IPS-NIHi11 (cell line): ENCODE data around the gene TP53I13.
"Not testable (repeated sequence)": the region's sequence is repeated elsewhere in the genome, so short reads cannot be mapped to it uniquely, and the experiment has no call there.

Experiments
- DNase-seq: peaks from one replicate; pipeline ENCODE4 v3.0.0; 2012; ENCODE audit warnings: mixed read lengths, low spot score

Gene TP53I13, protein sequence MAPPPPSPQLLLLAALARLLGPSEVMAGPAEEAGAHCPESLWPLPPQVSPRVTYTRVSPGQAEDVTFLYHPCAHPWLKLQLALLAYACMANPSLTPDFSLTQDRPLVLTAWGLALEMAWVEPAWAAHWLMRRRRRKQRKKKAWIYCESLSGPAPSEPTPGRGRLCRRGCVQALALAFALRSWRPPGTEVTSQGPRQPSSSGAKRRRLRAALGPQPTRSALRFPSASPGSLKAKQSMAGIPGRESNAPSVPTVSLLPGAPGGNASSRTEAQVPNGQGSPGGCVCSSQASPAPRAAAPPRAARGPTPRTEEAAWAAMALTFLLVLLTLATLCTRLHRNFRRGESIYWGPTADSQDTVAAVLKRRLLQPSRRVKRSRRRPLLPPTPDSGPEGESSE

DNA sequence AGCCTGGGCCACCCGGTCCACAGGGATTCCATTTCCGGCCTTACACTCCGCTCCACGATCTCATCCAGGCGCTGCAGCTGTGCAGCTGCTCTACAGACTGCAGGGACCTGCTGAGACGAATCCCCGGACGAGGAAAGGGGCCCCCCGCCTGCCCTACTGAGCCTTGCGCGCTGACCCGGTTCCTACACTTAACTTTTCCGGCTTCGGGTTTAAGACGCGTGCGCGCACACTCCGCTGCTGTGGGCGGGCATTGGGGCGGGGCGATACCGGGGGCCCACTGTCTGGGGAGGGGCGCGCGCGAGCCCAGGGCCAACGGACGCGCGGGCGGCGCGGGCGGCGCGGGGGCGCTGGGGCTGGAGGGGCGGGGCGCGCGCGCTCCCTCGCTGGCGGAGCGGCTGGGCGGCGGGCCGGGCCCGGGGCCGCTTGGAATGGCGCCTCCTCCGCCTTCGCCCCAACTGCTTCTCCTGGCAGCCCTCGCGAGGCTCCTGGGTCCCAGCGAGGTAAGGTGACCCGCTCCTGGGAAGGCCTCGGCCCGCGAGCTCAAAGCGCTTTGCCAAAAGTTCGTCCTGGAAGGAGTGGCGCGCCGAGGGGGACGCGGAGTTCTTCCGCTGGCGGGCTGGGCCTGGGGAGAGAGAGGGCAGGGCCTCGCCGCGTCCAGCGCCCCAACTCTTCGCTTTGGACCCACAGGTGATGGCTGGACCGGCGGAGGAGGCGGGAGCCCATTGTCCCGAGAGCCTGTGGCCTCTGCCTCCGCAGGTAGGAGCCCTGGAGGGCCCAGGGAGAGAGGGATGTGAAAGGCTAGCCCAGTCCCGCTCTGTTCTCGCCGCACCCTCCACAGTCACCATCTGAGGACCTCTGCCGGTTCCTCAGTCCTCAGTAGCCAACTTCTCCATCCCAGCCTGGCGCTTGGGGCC lies at the start of gene TP53I13:
TSS of gene TP53I13 (plus strand) at position 371 of the 914 bp plus-strand sequence. CDS start at position 429, 58 bp downstream.
- DNase-seq: peak; percentile 92

GRCh38 chr17:29524692-29525091 lies 43.8 kb upstream of the TP53I13 start:
- no peak for DNase-seq

DNA sequence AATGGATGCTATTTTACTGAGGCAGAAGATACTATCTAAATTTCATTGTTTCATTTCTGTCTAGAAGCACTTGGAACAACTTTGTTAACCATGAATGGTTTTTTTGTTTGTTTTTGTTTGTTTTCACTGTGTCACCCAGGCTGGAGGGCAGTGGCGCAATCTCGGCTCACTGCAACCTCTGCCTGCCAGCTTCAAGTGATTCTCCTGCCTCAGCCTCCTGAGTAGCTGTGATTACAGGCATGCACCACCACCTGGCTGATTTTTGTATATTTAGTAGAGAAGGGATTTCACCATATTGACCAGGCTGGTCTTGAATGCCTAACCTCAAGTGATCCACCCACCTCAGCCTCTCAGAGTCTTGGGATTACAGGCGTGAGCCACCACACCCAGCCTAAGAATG lies 42.2 kb upstream of the TP53I13 start:
- DNase-seq: no peak

- no peak for DNase-seq
These were observed 34.5 kb upstream of the TP53I13 start for GRCh38 chr17:29533976-29534375.

- no peak for DNase-seq
These were observed 24.4 kb upstream of the TP53I13 start for GRCh38 chr17:29544066-29544465.

DNA sequence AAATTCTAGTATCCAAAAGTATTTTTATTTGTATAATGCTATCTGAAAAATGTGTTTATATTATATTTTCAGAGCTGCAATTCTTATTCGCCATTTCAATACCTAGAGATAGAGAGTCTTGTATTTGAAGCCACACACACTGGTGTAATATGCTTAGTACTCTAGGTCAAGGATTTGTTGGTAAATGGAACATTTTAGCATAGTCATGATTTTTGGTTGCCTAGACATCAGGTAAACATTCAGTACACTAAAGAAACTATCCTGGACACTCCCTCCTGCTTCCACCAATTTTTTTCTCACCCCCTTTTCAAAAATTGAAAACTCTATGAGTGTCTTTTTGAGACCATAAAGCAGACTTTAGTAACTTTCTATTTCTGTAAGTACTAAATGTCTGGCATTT lies 22.4 kb upstream of the TP53I13 start:
- no peak for DNase-seq

DNA sequence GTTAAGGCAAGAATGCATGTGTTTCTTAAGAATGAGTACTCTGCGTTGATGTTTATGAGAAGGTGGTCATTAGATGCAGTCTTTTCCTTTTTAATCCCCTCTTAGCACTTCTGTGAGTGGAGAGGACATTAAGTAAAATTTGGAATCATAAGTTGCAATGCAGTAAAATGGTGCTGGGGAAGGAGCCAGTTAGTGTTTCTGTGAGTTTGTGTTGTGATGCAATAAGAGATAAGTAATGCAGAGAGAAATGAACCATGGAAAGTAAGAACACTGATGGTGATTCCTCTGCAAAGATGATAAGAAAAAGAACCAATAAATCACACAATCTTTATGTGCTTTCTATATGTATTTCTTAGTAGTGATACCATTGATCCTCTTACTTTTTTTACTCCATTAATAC lies 21.7 kb upstream of the TP53I13 start:
- no peak for DNase-seq

GRCh38 chr17:29549177-29549923 lies 19.2 kb upstream of the TP53I13 start:
- no peak for DNase-seq

GRCh38 chr17:29555840-29556239 lies 12.7 kb upstream of the TP53I13 start:
- DNase-seq: no peak

- DNase-seq: no peak
These were observed 11.3 kb upstream of the TP53I13 start for GRCh38 chr17:29557085-29557738.

- no peak for DNase-seq
These were observed 10.8 kb upstream of the TP53I13 start for GRCh38 chr17:29557739-29558116.

DNA sequence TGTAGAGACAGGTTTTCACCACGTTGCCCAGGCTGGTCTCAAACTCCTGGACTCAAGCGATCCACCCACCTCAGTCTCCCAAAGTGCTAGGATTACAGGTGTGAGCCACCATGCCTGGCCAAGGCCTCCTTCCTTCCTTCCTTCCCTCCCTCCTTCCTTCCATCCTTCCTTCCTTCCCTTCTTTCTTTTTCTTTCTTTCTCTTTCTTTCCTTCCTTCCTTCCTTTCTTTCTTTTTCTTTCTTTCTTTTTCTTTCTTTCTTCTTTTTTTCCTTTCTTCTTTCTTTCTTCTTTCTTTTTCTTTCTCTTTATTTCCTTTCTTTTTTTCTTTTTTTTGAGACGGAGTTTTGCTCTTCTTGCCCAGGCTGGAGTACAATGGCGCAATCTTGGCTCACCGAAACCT lies 10.4 kb upstream of the TP53I13 start:
- DNase-seq: not testable (repeated sequence)

GRCh38 chr17:29559640-29560039 lies 8.9 kb upstream of the TP53I13 start:
- DNase-seq: no peak

DNA sequence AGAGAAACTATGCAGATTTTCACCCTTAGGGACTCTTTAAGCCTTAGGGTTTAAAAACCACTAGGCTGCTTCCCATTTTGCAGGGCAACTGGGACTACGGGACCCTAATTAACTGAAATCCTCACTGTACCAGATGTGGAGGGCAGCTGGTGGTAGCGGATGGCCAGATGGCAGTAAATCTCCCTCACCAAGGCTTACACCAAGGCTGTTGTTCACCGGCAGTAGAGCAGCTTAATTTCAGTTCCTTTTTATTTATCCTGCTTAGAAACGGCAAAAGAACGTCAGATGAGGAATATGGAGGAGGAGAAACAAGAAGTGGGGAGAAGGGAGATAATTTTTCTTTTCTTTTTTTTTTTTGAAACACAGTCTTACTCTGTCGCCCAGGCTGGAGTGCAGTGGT lies 8.2 kb upstream of the TP53I13 start:
- DNase-seq: no peak

DNA sequence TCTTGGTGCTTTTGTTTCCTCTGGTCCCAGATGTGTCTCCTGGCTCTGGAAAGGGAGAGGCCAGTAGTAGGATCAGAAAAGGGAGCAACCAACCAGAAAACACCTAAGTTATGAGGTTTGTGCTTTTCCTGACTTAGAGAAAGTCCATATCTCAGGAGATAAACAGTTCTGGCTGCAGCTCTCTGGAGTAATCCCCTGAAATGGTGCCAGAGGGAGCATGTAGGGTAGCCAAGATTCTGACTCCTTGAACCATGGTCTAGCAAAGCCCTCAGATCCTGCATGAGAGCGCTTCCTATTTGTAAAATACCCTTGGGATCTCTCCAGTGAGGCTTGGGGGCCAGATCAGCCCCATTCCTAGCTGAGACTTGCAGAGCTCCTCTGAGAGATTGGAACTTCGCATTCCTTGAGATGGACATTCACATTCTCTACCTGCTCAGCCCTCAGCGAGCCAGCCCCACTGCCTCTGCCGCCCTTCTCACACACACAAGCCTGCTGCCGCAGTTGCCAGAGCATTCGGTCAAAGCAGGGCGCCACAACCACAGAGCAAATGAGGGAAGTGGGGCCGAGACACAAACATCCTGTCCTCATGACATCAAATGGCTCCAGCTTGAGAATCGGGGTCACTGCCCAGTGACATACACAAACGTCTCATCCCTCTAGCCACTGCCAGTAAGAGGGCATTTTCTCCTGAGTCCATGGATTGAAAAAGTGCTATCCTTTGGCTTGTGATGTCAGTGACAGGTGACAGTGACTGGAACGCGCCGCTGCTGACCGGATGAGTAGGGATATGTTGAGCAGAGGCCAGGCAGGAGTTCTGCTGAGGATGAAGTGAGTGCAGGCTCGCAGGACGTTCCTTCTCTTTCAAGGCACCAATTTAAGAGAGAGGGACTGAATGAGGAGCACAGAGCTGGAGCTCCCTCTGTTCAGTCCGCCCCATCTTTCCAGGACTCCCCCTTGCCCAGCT lies 6.7 kb upstream of the TP53I13 start:
- DNase-seq: no peak

GRCh38 chr17:29562615-29563014 lies 5.9 kb upstream of the TP53I13 start:
- no peak for DNase-seq

GRCh38 chr17:29563816-29564215 lies 4.7 kb upstream of the TP53I13 start:
- DNase-seq: no peak

DNA sequence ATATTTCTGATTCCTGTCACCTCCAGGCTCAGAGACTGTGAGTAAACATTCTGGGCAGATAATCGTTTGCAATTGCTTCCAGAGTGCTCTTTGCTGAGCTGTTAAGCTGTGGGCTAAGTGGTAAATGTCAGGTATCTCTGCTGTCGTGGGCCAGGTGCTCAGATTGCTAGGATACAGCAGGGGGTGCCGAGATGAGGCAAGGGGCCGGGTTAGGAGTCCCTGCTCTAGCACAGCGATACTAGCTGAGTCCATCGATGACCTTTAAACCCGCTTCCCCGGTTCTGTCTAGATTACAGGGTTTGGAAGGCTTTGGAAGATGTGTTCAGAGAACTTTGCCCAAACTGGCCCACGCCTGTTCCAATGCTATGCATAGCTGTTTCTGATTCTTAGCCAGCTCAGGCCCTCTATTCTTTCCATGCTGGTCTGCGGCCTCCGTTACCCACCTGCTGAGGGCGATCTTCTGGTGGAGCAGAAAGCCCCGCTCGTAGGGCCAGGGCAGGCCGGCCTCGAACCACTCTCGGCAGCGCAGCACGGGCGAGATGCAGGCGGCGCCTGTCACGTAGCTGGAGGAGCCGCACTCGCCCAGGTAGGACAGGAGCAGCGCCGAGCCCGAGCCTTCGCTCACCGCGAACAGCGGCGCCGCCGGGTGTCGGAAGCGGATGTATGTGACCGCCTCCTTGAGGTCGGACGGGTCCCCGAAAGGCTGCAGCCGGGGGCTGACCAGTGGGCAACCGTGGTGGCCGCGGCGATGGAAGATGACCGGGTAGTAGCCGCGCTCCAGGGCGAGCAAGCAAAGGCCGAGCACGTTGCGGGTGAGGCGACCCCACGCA lies 2.6 kb upstream of the TP53I13 start:
- peak; percentile 64 for DNase-seq

DNA sequence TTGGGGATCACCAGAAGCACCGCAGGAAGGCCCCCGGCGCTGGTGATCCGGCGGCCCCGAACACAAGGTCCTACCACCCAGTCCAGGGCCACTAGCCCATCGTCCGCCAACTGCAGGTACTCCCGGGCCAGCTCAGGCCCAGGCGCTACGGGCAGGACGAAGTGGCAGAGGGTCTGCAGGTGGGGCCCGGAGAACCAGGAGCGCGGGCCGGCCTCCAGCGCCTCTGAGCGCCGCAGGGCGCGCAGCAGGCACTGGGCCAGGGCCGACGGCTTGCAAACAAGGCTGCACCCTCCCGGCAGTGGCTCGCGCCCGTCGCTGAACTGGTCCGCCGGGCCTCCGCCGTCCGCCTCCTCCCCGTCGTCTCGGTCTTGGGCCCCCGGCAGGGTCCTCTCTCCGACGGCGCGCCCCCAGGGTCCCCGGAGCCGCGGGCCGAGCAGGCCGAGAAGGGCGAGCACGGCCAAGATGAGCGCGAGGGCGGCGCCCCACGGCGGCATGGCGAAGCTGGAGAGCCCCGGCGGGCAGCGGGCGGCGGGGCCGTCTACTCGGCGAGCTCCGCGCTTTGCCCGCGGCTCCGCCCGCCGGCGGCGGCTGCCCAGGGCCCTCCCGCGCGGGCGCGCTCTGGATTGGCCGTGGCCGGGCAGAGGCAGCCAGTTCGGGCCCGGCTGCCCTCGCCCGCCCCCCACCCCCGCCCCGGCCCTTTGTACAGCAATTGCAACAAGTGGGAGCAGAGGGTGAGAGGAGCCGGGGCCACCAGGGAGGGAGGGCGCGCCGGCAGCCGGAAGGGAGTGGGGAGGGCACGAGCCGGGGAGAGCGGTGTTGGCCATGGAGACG lies 1.8 kb upstream of the TP53I13 start, which contains the start of gene ABHD15:
TSS of gene ABHD15 (minus strand) at position 565 of the 831 bp plus-strand sequence. CDS start at position 494, 71 bp downstream.
- DNase-seq: peak; percentile 83
